NCI-H2081 (cell line): ENCODE results near the gene NELFCD.

Source experiments
- DNase-seq, 2 experiments: peaks; one replicate each; lab custom pipeline; 2025; lab: John Stamatoyannopoulos, UW

NELFCD gene

DNA sequence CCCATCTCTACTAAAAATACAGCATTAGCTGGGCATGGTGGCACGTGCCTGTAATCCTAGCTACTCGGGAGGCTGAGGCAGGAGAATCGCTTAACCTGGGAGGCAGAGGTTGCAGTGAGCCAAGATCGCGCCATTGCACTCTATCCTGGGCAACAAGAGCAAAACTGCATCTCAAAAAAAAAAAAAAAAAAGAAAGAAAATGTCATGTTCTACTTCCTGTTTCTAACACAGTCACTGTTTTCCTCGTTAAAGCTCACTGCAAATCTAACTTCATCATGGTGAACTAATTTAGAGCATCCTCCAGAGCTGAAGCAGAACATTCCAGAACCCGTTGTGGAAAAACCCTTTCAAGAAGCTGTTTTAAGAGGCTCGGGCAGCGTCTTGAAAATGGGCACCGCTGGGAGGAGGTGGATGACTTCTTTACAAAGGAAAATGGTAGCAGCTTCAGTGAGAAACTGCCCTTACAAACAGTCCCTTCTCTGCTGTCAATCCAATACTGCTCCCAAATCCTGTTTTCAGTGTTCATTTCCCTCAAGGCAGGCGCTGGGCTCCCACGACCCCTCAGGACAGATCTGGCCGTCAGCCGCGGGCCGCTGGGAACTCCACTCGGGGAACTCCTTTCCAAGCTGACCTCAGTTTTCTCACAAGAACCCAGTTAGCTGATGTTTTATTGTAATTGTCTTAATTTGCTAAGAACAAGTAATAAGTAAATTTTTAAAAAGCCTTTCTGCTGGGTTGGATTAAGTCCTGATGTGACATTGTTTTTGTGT is 13.5 kb downstream of the NELFCD start:
- no peak for DNase-seq

DNA sequence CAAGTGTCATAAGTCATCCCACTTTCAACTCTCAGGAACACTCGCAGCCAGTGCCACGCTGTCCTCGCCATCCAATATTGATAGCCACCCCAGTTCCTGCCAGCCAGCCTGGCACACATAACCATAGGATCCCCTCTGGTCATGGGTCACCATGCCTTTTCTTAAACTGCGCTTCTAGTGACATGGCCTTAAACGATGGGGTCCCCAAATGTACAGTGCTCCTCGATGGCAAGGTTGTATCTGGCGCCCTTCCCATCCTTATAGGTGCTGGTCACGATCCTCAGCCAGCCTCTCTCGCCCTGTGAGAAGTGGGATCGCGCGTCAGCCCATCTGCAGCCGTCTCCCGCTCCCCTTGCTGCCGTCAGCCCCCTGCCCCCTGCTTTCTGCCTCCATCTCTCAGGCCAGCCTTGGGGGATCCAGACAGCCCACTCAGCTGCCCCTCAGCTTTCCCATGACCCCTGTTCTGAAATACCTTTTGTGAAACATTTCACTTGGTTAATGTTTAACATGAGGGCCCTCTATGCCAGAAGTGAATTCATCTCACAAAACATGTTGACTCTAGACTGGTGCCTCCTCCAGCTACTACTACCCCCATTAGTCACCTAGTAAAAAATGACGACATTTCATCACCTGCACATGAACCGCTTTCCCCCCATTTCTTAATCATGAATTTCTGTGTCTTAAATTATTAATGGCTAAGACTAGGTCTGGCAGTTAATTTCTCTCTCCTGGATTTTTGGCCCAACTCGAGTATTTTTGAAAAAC is 14.6 kb downstream of the NELFCD start:
- DNase-seq = no peak

DNA sequence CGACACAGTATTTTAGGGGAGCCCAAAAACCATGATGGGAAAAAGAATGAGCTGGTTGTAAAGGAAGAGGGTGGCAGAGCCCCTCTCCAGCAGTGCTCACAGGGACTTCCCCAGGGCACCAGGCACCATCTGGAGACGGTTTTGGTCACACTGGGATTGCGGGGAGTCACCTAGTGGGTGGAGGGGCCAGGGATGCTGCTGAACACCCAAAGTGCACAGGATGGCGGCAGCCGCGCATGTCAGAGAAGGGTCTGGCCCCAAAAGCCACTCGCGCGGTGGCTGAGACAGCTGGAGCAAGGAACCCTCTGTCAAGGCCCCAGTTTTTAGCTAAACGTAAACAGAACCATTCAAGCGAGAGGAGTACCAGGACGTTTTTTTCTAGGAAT is 15.2 kb downstream of the NELFCD start:
- DNase-seq = no peak

DNA sequence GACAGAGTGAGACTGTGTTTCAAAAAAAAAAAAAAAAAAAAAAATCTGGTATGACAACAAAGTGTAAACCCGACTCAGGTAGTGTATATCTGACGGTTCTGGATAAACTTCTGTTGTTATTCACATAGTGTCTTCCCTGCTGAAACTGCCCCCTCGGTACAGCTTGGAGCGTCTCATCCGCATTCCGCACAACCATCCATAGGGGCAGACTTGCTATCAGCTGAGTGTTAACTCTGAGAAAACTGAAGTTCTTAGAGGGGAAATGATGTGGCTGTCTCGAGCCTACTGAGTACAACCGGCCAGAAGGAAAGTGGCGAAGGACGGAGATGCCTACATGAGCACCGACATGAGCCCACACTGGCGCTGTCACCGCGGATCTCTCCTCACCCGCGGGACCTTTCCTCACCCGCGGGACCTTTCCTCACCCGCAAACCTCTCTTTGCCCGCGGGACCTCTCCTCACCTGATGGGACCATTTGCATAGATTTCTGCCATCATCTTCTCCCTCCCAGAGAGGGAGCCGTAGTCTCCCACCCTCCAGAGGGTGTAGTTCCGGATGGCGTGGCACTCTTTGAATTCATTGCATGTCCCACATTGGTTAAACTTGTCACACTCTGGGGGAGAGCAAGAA is 16.2 kb downstream of the NELFCD start:
- no peak for DNase-seq

DNA sequence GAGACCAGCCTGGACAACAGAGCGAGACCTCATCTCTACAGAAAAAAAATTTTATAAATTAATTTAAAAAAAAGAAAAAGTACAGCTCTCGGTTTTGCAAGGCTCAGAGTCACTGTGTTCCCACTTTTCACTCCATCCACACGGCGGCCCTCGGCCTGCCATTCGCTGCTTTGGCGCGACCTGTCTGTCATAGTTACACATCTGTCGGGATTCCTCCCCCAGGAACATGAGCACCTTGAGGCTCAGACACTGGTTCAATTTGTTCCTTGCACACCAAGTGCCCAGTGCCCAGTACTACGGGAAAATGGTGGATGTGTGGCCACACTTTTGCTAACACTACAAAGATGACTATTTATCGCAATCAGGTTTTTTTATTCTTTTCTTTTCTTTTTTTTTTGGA is 17.6 kb downstream of the NELFCD start:
- DNase-seq = no peak

DNA sequence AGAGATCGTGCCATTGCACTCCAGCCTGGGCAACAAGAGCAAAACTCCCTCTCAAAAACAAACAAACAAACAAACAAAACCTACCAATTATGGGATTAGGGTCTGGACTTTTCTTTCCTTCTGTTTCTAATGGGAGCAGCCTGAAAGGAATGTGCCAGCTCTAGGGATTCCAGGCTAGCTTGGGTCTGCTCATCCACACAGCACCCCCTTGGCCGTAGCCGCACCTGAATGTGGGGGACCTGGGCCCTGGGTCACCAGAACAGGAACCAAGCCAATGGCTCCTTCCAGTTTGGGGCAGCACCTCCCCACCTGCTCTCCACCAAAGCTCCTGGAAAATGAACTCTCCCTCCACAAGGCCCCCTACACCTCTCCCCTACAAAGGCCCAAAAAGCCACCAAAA is 19.3 kb downstream of the NELFCD start:
- no peak for DNase-seq

DNA sequence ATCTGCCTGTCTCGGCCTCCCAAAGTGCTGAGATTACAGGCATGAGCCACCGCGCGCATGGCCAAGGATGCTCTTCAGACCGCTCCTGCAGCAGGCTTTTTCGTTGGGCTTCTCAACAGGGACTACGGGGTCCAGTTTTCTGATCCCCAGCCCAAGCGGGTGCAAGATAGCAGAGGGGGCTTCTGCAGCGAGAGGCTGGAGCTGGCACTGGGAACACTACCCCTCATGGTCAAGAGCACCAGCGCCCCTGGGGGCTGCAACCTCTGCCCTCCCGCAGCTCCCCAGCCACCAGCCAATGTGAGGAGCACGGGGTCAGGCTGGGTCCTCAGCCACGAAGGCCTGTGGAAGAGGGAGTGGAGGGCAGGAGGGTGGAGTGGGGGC is 20.0 kb downstream of the NELFCD start:
- no peak for DNase-seq

DNA sequence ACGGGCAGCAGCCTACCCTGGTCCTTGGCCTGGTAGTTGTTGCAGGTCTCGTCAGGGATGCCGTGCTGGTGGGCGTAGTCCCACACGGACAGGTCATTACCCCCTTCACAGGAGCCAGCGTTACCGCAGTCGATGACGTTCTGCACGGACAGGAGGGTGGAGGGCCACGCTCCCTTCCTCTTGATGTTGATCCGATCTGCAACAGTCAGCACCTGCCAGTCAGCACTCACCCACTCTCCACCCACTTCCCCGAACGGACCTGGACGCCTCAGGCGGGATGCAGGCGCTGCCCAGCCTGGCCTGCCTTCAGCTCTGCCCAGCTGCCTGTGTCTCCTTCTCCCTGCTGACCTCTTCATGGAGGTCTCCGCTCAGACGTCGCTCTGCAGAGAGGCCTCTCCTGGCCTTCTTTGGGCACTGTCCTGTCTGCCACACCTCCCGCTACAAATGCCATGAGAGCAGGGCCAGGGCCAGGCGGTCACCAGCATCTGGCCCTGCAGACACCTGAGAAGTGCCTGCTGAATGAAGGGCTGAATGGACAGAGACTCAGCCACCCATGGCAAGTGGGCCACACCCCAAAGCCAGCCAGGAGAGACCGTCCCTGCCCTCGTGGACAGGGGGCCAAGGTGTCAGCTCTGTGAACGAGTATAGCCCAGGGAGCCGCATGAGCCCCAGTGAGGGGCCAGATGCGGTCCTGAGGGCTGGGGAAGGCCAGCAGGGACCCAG is 20.6 kb downstream of the NELFCD start:
- no peak for DNase-seq

DNA sequence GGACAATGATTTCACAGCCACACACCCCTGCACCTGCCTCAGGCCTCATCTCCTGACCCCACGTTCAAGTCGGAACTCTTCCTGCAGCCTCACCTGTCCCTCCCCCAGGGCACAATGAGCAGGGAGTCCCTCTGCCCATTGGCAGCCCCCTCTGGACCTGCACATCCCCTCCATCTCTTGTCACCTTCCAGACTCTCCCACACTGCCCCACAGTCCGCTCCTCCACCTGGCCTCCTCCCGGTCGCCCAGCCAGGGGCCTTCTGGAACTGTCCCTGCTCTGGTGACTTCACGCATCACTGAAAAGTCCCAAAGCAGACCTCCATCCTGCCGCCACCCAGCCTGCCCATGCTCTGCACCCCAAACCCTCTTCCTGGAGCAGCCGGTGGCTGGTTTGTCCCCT is 21.3 kb downstream of the NELFCD start:
- DNase-seq = no peak

DNA sequence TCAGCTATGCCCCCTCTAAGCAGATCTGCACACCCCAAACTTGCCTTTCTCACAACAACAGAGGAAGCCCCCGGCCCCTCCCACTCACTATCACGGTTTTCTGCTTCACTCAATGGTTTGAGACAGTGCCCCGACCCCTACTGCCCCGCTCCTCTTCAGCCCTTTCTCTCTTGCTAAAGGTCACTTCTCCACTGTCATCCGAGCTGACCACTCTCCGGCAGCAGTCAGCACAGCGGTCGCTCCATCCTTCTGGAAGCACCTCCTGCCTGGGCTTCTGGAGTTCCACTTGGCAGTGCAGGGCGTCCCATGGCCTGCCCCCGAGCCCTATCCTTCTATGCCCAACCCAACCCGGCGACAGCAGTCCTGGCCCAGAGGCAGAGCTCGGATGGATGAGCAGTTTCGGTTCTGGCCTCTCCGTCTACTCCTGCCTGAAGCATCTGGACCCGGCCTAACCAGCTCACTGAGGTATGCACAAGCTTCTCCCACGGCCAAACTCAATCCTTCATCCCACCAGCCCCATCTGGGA is 21.9 kb downstream of the NELFCD start:
- no peak for DNase-seq

DNA sequence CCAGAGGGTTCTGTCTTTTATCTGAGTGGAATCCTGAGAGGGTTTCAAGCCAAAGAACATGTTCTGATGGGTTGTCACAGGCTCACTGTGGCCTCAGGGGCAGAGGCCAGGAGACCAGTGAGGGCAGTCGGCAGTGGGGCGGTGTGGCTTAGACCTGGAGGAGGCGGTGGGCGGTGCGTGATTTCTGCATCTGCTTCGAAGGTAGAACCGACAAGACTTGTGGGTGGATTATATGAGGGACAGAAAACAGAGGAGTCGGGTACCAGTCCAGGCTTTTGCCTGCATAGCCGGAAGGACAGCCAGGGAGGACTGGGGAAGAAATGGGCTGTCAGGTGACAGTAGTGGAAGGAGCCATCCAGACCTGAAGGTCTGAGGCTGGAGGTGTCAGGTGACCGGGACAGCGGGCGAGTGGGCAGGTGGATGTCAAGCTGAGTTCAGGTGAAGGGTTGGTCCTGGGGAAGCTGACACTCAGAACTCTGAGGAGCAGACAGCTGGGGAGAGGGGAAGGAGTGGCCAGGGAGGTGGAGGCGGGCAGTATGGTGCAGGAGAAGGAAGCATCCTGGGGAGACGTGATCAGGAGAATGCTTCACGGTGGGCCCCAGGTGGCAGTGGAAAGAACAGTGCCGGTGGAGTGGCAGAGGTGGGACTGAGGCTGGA is 22.9 kb downstream of the NELFCD start:
- no peak for DNase-seq

DNA sequence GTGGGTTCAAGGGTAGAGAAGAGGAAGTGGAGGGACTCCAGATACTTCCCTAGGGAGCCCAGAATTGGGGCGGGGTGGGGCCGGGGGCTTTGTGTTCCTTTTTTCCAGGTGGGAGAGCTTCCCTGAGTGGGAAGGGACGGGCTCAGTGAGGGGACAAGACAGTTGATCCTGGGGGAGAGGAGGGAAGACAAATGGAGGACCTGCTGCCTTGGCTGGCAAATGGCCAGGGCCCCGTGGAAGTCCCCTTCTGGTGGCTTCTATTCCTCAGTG is 23.4 kb downstream of the NELFCD start:
- no peak for DNase-seq

DNA sequence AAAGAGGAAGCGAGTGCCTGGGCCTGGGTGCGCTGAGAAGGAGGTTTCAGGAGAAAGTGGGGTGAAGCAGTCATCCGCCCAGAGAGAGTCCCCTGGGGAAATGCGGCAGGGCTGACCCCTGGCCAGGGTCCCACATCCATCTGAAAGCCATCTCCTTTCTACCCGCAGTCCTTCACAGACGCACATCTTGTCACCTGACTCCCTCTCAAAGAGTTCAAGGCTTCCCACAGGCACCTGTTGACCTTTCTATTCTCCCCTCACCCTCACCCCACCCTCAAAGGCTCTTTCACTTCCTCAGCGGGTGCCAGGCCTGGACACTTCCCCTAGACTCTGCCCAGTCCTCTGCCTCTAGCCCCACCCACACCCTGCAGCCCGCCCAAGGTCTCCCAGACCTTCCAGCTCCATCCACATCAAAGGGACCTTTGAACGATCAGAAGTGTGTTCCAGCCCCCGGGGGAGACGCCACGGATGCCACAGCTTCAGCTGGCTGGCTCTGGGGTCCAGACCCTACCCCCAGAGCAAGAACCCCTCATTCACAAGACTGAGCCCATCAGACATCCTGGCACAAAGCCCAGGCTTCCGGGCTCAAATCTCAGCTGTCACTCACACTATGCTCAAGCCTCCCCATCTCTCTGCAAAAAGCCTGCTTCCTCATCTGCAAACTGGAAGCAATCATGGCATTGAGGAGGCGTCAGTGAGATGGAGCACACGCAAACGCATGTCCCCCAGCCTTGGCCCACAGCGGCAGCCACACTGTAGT is 23.9 kb downstream of the NELFCD start:
- no peak for DNase-seq

DNA sequence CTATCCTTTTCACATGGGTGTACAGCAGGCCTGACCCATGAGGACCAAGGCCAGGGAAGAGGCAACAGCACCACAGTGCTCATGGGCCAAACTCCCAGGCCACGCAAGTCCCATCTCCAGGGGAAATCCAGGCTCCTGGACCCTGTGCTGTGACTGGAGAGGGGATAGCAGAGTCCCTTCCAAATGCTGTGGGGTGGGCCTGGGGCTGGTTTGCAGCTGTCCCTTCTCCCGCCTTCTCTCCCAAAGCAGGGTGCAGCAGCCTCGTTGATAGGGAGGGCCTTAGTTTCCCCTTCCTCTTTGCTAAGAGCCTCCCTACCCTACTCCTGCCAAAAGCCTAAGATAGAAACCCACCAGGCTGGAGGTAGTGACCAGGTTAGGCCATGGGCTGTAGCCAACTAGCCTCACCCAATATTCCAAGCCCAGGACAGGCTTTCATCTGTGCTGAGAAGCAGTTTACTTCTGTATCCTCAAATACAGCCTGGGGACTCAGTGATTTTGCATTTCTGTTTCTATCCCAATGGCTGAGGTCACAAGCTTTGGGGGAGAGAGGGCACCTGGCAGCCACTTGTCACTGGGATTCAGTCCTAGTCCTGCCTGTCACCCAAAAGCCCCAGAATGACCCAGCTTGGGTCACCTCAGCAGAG is 24.6 kb downstream of the NELFCD start:
- no peak for DNase-seq

DNA sequence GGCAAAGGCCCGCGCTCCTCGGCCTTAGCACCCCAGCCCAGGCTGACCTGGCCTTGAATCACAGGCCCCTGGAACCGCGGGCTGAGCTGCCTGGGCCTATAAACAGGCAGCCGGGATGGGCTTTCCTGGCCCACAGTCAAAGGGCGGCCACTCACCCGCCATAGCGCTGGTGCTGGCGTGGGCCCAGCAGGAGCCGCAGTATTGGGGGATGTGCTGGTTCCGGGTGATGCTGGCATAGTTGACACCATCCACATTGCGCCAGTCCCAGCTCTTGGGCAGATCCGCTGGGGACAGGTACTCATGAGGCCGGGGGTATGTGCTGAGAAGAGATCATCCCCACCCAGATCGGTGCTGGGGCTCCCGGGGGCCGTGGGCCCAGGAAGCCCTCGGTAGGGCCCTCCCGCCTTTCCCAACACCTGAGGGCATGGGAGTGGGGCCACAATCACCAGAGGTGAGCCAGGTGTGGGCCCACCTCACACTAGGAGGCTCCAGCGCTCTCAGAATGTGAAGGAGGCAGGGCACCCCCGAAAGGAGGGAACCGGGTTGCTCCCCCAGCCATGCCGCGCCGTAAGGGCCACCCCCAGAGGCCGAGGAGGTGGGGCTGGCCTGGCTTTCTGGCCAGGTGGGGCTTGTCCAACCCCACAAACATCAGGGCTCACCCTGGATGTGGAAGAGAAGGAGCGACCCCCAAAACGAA is 25.3 kb downstream of the NELFCD start:
- no peak for DNase-seq

DNA sequence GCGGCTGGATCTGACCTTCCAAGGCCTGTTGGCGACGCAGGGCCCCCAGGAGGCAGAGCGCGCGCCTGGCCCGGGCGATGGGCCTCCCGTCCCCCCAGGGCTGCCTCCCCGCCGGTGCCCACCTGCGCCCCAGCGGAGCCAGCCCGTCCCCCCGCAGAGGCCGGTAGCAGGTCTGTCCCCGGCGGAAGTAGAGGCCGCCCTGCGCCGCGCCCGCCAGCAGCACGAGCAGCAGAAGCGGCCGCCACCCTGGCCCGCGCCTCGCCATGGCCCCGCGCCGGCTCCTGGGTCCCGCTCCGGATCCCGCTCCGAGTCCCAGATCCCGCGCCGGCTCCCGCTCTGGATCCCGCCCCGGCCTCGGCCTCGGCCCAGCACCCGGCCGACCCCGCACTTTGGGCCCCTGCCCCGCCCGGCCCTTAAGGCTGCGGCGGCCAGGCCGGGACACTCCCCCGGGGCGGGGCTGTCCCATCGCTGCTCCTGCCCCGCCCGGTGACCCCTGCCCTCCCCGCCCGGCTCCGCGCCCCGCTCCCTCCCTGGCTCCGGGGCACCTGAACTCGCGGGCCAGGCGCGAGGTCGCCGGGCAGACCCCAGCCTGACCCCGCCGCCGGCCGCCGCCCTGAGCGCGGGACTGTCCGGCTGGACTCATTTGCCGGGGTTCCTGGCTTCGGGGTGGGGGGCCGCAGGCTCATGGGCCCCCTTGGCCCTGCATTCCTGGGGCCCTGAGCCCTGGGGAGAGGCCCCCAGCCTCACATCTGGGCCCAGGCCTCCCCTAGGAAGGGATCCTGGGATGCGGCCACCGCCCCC is 26.0 kb downstream of the NELFCD start, which contains the start of gene CTSZ:
Gene CTSZ, minus strand, starts transcription at position 391 of the 801 bp plus-strand sequence. Its CDS starts 126 bp downstream, at position 265.
- no peak for DNase-seq

DNA sequence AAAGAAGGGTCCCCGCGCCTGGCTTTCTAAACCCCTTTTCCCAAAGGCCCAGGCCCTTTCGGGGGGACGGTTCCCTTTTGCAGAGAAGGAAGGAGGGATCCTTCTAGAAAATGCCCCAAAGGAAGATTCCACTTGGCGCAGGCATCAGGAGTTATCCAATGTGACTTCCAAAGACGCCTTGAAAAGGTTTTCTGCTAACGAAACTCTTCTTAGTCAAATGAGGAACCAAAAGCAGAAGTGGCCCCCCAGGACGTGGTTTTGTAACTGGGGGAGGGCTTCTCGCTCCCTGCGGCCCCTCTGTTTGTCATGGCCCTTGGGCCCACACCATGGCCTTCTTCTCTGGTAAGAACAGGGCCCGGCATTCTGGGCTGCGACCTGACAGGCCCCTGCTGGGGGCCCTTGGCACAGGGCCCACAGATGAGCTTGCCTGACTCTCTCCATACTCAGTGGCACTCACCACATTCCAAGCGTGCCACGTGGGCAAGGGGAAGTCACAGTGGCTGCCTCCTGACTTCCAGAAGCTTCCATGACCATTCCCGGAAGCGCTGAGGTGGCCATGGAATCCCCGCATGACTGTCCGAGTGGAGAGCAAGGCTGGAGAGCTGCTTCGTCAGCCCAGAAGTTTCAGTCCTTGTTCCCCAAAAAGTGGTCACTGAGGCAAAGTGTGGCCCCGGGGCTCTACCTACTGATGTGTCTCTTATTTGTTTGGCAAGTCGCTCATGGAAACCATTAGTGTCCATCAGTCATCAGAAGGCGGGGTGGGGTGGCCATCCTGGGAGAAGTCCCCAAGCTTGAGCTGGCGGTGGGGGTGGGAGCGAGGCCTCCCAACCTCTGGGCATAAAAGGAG is 26.8 kb downstream of the NELFCD start:
- DNase-seq = no peak

DNA sequence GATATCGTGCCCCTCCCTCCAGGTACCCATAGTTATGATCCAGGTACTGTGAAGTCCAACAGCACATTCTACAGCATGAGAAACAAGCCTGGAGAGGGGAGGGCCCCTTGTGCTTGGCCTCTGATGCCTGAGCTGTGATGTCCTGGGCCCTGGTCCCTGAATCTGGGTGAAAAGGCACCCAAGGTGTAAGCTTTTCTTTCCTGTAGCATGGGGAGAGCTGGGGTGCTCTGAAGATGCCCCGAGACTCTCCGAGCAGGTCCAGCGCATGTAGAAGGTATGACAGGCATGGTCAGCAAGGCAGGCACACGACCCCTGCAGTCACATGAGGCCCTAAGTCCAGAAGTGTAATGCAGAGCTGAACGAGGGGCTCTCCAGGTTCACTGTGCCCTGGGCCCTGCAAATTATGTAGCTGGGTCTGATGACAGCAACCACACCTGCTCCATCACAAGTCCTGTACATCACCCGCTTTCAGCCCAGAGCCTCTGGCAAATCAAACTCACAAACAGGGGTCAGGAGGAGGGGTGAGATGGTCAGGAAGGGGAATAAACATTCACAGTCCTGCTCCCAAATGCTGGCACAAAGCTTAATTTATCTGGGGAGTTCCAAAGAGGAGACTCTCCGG is 27.8 kb downstream of the NELFCD start:
- no peak for DNase-seq
